Activated CD4-positive, alpha-beta T cell treated with anti-CD3 and anti-CD28 coated beads, Interleukin-2, amount 50 U/mL, for 1 hour (primary cell): ENCODE data around the gene CABLES1.
"Not testable (repeated sequence)": the region's sequence is repeated elsewhere in the genome, so short reads cannot be mapped to it uniquely, and the experiment has no call there.

Experiments
- DNase-seq: peaks from one replicate; pipeline ENCODE4 v3.0.0-alpha.2; 2020

CABLES1 gene

DNA sequence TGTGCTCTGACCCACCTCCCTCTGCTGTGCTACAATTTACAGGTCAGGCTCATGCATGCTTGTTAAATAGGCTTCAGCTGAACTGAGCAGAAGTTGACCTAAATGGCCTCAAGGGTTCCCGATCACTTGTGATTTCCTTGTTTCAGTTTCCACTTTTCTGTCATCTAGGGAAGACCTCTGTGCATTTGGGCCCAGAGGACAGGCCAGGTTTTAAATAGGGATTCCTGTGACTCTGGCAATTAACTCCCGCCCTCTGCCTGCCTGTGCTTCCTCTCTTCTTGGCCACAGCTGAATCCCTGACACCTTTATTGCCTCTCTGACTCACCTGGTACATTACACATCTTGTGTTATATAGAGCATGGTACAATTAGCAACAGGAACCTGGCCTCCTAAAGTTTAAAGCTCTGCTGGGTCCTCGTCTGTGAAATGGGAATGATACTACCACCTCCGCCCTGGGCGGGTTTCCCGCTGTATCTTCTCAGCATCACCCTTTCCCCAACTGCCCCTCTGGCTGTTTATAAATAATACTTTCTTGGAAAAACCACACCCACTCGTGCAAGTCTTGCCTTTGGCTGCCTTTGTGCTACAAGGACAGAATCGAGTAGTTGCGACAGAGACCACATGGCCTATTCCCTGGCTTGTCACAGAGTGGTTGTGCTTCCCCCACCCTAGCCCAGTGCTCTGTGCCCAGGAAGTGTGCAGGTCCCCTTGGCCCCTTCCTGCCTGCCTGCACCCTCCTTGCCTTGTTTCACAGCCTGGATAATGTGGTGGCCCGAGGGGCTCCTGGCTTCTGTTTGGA lies 7.9 kb downstream of the CABLES1 start:
- DNase-seq = no peak

DNA sequence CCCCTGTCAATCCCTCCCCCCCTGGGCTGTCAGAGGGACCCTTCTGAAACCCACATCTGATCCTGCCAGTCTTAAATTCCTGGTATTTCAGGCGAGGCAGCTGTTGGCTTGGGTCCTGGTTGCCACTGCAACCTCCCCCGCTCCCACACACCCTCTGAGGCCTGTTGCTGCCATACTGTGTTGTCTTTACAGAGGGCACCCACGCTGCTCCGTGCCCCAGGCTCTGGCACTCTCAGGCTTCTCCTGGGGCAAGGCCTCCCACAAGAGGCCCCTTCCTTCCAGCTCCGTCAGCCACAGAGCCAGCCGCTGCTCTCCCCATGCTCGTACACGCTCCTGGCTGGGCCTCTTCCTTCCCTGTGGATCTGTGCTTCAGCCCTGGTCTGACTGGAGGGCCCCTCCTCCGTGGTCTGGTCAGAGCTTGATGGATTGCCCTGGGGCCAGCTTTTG lies 8.6 kb downstream of the CABLES1 start:
- no peak for DNase-seq

DNA sequence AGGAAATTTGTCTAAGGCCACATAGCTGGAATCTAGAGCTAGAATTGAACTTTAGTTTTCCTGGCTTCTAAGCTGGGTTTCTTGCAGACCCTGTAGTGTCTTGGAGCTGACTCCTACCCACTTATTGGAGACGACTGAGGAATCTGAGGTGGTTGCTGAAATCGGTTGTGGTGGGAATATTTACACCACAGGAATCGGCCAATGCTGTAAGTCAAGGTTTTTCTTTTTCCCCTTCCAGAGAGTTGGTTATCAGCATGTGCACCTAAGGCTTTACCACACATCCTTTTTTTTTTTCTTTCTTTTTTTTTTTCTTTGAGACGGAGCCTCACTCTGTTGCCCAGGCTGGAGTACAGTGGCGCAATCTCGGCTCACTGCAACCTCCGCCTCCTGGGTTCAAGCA lies 9.4 kb downstream of the CABLES1 start:
- DNase-seq = no peak

DNA sequence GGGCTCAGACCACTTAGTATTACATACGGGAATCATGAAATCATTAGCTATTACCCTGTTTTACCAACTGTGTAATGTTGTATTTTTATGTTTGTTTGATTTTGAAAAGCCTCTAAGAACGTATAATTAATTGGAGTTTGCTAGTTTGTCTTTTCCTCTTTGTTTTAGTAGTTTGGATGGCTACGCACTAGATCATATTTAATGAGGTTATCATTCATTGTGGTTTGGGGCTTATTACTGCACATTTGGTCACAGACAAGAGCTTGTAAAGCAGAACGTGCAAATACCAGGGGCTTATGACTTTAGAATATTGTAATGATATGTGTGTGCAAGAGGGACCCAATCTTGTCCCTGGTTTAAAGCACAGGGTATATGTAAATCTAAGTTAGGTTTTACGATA lies 10.3 kb downstream of the CABLES1 start:
- no peak for DNase-seq

DNA sequence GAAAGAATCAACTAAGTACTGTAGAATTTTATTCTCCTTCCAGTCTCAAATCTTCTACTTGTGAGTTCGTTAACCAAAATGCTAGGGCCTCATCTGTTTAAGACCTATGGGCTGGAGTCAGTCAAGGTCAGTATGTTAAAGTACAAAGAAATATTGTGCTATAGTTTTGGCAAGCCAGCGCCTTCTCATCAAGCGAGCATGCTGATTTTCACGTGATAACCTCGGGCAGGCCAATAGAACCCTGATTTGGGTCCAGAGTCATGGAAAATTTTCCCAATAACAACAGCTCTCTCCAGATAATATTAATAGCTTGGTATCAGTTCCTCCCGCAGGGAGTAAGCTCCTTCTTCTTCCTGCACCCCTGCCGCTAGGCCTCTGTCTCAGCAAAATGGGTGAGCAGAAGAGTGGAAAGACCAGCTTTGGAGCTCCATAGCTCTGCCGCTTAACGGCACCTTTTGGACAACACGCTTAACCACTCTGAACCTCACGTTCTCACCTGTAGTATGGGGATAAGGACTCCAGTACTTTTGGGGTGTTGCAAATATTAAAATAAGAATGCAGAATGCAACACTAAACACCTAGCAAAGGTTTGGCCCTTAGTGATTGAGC lies 11.7 kb downstream of the CABLES1 start:
- no peak for DNase-seq

DNA sequence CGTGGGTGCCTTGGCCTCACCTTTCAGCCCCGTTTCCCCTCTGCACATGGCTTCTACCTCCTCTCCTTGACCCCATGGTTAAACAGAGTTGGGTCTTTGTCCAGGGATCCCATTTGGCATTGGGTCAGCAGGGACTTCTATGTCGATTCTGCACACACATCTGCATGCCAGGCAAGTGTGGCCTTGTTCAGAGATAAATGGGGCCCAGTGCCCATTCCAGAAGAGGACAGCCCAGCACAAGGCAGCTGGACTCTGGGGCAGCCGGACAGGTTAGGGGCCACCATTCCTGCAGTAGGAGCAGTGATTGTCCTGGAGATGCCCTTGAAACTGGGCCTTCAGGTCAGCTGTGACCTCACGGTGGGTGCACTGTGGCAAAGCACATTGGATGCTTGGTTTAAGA lies 13.1 kb downstream of the CABLES1 start:
- no peak for DNase-seq

DNA sequence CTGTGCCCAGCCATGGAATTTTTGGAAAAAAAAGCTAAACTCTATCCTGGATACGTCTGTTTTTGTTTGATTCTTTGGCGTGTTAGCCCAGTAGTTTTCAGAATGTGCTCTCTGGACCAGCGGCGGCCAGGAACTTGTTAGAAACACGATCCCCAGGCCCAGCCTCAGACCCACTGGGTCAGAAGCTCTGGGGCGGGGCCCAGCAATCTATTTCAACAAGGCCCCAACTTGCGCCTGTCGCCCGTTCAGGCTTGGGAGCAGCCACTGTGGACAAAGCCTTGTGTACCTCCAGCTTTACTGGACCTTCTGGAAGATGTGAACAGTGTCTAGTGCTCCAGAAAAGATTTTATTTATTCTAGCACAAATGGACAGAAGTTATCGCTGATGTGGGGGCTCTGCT lies 14.3 kb downstream of the CABLES1 start:
- no peak for DNase-seq

DNA sequence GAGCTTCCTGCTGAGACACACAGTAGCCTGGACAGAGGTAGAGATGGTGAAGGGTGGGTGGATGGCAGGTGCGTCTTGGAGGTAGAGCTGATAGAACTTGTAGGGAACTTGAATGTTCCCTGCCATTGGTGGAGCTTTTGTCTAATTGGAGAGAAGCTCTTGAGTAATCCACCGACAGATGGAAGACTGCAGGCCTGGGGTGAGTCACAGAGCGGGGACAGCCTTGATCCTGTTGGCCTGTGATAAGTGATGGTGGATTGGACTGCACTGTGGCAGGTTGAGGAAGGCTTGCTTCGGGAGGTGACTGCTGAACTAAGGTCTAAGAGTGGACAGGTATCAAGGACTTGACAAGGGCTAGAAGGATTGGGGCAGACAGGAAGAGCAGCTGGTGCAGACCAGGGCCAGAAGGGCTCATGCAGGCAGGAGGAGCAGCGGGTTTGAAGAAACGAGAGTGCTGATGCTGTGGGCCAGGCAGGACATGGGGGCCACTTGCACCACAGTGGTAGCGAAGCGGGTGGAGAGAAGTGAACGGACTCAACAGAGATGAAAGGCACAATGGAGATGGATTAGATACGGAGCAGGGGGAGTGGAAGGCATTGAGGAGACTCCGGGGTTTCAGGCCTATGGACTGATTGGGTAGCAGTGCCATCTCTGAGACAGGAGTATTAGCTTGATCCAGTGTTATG lies 16.3 kb downstream of the CABLES1 start:
- DNase-seq = no peak

DNA sequence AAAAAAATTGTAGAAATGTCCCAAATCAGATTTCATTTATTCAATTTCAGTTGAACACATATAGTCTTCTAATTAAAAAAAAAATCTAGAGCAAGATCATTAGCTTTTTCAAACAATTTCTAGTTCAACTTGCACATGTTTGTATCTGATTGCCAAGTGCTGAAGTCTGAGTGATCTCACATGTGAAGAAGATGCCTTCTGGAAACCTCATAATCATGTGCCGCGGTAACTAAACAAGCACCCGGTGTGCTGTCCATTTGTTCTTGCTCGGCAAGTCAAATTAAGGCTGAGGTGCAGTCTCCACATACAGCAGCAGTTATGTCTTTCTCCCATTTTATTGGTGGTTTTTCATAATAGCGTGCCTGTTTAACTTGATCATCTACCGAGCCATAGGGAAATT lies 18.7 kb downstream of the CABLES1 start:
- DNase-seq = no peak

DNA sequence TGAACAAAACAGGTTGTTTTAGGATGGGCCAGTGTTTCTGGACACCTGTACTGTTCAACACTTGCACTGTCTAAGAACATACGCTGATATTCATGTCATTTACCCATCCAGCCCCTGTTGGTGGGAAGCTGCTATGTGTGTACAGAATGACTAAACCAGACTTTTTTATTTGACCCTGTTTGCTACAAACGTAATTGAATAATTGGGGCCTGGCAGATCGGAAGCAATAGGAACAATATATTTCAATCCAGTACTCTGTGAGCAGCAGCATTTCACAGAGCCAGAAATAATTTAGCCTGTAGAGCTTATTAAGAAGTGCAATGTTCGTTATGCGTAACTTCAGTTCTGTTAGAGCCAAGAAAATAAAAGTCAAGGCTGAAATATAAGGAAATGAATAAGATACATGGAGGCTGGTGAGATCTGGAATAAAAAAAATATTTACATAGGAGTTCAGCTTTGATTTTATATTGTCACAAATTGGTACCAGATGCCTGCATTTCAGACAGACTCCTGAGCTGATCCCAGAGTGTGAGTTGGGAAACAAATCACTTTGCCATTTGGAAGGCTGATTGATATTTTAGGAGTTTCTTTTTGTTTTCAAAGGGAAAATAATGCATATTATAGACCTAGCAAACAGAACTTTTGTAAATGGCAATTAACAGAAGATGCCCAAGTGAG lies 19.7 kb downstream of the CABLES1 start:
- no peak for DNase-seq

DNA sequence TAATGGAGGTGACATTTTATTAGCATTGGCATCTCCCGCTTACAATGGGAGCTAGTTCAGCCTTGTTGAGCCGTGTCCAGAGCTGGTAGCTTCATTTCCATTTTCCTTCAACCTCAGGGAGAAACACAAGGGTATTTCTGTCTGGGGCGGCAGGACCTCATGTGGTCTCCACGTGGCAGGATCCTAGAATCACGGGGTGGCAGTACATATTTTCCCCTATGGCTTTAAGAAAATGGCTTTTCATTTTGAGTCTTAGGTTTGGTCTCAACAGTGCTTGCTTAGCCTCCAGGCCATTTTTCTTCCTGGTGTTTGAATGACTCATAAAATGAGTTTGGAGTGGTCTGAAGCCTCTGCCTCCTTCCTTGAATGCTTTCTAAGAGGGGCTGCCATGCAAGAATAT lies 20.3 kb downstream of the CABLES1 start:
- DNase-seq = no peak

DNA sequence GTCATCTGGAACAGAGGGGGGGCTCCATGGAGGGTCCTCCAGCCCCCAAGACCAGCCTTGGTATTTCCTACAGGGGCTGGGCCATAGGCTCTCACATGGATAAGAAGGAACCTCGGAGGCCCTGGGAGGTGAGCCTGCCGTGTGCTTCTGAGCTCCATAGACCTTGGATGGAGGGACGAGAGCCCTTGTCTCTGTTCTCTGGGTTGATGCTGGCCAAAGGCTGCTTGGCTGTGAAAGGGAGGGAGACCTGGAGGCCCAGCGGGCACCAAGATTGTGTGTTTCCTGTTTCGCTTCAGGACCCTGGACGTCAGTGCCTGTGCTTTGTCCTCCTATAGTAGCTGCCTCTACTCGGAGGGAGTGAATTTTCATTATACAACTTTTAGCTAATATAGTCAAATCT lies 20.8 kb downstream of the CABLES1 start:
- no peak for DNase-seq

DNA sequence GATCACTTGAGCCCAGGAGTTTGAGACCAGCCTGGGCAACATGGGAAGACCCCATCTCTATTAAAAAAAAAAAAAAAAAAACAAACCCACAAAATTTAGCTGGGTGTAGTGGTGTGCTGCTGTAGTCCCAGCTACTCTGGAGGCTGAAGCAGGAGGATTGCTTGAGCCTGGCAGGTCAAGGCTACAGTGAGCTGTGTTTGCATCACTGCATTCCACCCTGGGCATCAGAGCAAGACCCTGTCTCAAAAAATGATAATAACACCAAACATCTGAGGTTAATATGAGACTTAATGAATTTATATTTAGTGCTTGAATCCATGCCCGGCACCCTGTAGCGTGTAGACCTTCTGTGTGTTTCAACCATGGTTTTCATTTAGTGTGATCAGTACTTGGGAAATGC lies 22.8 kb downstream of the CABLES1 start:
- no peak for DNase-seq

DNA sequence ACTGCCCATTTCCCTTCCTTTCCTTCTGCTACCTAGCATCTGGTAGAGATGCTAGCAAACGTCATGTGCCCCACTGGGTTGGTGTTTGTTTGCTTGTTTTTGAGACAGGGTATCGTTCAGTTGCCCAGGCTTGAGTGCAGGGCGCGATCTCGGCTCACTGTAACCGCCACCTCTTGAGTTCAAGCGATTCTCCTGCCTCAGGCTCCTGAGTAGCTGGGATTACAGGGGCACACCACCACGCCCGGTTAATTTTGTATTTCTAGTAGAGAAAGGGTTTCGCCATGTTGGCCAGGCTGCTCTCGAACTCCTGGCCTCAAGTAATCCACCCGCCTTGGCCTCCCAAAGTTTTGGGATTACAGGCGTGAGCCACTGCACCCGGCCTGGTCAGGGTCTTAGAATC lies 23.6 kb downstream of the CABLES1 start:
- DNase-seq = not testable (repeated sequence)

DNA sequence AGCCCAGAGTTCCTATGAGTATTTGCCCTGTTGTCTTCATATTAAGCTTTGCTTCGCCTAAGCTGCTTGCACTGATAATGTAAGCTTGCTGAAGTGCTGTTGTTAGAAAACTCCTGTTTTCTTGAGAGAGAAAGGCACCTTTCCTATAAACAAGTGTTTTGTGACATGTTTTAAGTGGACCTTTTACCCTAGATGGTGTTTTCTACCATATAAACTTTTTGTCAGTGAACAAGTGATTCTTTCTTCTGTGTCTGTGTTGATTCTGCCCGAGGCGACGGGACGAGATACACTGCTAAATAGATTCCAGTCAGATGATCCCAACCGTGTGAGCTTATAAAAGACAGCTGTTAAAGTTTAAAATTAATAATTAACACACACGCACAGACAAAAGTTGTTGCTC lies 24.1 kb downstream of the CABLES1 start:
- no peak for DNase-seq

DNA sequence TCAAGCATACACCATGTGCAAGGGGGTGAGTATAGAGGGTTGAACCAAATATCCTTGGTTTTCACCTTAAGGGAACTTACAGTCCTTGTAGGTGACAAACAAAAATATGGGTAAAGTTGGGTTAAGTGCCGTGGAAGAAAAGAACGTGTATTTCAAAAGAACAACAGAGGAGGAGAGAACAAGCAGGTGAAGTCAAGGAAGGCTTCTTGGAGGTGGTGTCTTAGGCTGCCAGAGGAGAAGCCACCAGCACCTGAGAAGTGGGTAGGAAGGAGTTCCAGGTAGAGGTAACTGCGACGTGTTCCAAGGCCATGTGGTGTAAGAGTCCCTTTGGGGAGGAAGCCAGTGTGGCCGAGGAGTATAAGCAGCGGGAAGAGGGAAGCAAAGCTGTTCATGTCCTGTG lies 27.2 kb downstream of the CABLES1 start:
- no peak for DNase-seq

DNA sequence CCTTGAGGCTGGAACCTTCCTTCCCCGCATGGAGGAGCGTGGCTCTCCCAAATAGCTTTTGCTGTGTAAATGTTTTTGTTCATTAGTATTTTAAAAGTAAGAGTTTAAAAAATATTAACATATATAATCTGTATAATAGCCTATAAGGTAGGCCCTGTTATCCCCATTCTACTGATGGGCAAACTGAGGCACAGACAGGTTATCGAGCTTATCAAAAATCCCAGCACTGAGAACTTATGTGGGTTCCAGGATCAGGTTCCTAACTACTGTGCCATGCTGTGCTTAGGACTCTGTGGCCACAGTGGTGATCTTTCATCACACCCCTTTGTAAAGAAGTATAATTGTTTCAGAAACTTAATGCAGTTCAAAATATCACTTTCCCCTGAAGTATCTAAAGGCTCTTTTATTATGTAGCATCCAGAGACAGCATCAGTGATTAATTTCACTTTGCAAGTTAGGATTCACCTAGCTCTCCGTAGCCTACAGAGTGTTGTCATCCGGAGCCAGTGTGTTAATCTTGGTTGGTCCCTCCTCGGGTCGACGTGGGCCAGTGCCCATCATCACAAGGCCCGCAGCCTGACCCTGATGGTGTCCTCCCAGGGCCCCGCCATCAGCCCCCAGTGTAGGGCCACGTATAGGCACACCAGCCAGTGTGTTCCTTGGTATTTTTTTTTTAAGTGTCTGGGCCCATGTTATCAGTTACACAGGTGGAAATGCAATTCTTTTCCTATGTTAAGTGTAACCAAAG lies 28.7 kb downstream of the CABLES1 start:
- no peak for DNase-seq

DNA sequence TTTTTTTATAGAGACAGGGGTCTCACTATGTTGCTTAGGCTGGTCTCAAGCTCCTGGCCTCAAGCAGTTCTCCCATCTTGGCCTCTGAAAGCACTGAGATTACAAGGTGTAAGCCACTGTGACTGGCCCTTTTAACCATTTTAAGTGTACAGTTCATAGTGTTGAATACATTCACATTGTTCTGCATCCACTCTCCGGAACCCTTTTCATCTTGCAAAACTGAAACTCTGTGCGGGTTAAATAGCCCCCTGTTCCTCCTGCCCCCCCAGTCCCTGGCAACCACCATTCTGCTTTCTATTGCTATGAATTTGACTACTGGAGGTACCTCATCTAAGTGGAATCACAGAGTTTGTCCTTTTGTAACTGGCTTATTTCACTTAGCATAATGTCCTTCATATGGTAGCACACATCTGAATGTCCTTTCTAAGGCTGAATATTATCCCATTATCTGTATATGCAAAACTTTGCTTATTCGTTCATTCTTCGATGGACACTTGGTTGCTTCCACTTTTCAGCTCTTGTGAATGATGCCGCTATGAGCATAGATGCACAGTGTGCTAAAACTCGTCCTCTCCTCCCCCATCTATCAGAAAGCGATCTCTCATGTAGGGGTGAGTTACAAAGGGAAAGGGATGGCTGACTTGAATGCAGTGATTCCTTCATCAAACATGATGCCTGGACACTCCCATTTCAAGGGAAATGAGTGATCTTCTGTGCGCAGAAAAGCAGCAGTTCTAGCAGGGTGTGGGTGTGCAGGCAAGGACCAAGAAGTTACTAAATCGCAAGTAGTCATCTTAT lies 30.2 kb downstream of the CABLES1 start:
- DNase-seq = no peak

DNA sequence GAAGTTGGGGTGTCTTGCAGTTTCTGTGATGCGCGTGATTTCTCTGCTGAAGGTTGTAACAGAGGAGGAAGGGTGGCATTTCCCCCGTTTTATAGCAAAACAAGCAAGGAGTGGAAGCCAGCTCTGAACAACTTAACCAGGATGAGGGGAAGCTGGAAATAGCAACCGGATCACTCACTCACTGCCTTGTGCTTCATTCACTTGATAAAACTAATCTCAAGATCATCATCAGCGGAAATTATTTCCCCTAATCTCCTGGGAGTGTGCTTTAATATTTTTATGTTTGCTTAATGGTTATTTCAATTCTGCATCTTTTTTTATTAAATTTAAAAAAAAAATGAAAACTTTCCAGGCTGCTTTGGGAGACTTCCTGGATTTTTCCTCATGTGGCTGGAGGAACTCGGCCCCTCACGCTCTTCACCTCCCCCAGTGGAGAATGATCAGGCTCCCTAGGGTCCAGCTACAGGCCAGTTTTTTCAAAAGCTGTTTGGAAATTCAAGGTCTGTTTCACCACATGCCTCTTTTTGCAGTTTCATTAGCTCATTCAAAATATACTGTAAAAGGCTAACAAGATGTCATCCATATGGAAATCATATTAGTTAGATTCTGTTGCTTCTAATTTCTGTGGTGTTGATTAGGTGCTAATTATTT lies 31.7 kb downstream of the CABLES1 start:
- DNase-seq = no peak

DNA sequence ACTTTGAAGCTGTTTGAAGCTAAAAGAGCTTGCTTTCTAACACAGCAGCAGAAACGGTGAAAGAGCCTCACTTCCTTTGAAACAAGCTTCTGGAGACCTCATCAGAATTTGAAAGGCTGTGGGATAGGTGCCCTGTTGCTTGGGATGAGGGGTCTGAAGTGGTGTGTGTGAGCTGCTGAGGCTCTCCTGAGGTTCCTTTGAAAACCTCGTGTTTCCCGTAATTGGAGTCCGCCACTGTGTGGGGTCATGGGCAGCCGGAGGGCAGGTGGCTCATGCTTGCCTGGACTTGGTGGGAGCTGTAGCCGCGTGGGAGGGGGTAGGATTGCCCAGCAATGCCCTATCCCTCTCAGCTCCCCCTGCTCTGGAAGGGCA lies 34.4 kb downstream of the CABLES1 start:
- no peak for DNase-seq

DNA sequence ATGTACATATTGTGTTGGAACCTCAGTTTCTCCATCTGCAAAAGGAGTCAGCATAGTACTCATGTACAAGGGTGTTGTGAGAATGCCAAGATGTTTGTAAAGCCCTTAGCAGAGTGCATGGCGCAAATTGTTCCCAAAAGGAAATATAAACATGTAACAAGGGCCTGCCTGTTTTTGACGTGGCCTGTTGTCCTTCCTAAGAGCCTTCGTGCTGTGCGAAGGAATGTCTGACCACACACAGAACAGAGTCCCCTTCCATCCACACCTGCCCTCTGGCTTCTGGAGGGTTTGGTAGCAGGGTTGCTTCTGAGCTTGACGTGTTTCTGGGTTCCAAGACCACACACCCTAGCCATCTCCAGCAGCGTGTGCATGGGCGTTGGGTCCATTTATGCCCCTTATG lies 34.9 kb downstream of the CABLES1 start:
- no peak for DNase-seq
